ENCODE measurements around the gene PTPN18.

Gene PTPN18

GRCh38 chr2:130365075-130365474, 9.2 kb downstream of the PTPN18 start:
- peak in 1 of 4 experiments; percentile 40 for DNase-seq

GRCh38 chr2:130365963-130366362, 10.1 kb downstream of the PTPN18 start:
- DNase-seq = no peak

- DNase-seq = no peak
Observed at GRCh38 chr2:130366720-130367119, 10.9 kb downstream of the PTPN18 start.

- DNase-seq = no peak
Observed at GRCh38 chr2:130368786-130369185, 12.9 kb downstream of the PTPN18 start.

GRCh38 chr2:130369311-130369964, 13.6 kb downstream of the PTPN18 start:
- peak in 2 of 4 experiments; percentile 23 to 43 for DNase-seq

- no peak for DNase-seq
Observed at GRCh38 chr2:130369965-130370341, 14.1 kb downstream of the PTPN18 start.

GRCh38 chr2:130370490-130370889, 14.6 kb downstream of the PTPN18 start:
- DNase-seq = no peak

- DNase-seq = peak in 2 of 4 experiments; percentile 77 to 82
Observed at GRCh38 chr2:130371723-130372054, 15.8 kb downstream of the PTPN18 start.

GRCh38 chr2:130372055-130372832, 16.4 kb downstream of the PTPN18 start:
- peak; percentile 91 to 97 (median 96) for DNase-seq

GRCh38 chr2:130372833-130373807, 17.3 kb downstream of the PTPN18 start:
- DNase-seq = no peak

- DNase-seq = no peak
Observed at GRCh38 chr2:130373808-130374365, 18.0 kb downstream of the PTPN18 start.

GRCh38 chr2:130374587-130375290, 18.9 kb downstream of the PTPN18 start:
- DNase-seq = peak; percentile 69 to 85 (median 78)

GRCh38 chr2:130375291-130376266, 19.7 kb downstream of the PTPN18 start:
- peak in 1 of 4 experiments; percentile 21 for DNase-seq

GRCh38 chr2:130376433-130377293, 20.8 kb downstream of the PTPN18 start:
- DNase-seq = peak in 3 of 4 experiments; percentile 41 to 43 (median 41)

GRCh38 chr2:130377491-130377890, 21.6 kb downstream of the PTPN18 start:
- no peak for DNase-seq

GRCh38 chr2:130378206-130378897, 22.5 kb downstream of the PTPN18 start:
- no peak for DNase-seq

- DNase-seq = no peak
Observed at GRCh38 chr2:130378898-130379214, 23.0 kb downstream of the PTPN18 start.

GRCh38 chr2:130380096-130380934, 24.5 kb downstream of the PTPN18 start:
- DNase-seq = no peak
